Left kidney (tissue), 2 donors: ENCODE results near the gene CCDC83. TPM values are rescaled to one million over a fixed set of nuclear protein-coding genes. Genes with fewer than 3 reads are reported as not detected.
A peak's percentile ranks its signal among the peaks of the same experiment; 100 is the strongest.
"Not testable (repeated sequence)": the region's sequence is repeated elsewhere in the genome, so short reads cannot be mapped to it uniquely, and the experiment has no call there.

Experiments used
- DNase-seq: peaks from one replicate; pipeline ENCODE4 v3.0.0-alpha.2; 2013
- polyA plus RNA-seq: library from polyadenylated mRNA; unstranded; fragments of 120-200 nt; gene quantifications from one replicate; pipeline ENCODE4 v1.2.1, GENCODE V29; 2013; ENCODE audit not compliant: insufficient read length

The CCDC83 gene
- polyA plus RNA-seq, 1 donor, result 0.12 TPM

DNA sequence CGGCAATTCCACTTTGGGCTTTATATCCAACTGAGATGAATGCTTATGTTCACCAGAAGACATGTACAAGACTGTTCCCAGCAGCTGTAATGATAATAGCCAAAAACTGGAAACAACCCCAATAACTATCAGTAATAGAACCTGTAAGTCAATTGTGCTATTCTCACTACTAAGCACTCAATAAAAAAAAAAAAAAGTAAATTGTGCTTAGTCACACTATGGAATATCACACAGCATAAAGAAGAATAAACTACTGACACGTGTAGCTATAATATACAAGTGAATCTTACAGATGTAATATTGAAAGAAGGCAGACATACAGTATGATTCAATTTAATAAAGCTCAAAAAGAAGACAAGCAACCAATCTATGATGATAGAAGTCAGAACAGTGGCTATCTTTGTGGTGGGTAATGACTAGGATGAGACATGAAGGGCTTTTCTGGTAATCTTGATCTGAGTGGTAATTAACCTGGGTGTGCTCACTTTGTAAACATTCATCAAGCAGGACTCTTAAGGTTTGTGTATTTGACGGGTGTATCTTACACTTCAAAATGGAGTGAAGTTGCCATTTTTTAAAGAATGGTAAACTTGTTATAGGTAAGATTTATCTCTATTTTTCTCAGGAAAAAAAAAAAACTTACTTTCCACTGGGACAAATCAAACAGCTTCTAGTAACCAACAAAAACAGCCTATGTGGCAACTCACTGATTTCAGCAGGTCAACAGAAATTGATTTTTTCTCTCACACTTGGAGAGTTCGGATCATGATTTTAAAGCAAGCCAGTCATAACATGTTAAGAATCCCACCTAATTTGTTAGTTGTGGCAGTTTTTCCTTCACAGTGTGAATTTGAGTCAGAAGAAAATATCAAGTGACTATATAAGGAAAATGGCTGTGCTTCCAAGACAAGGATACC is 84.2 kb downstream of the CCDC83 start:
- DNase-seq, result no peak

DNA sequence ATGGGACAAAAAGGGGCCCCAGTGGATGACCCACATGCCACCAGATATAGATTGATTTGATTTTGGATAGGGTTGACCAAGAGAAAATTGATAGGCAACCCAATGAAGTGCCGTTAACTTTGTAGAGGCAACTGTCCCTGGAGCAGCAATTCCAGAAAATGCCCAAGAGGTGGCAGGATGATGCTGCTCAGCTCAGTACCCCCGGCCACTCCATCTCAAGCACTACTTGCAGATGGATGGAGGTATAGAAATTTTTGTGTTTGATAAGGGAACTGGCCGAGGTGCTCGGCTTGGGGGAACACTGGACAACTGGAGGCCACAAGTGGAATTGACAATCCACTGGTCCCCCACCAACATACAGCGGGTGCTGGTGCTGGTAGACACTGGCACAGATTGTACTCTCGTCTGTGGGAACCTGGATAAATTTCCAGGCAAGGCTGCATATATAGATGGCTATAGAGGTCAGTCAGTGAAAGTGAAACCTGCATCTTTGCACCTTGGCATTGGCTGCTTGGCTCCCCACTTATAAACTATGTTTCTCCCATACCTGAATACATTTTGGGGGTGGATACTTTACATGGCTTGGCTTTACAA is 86.3 kb downstream of the CCDC83 start:
- DNase-seq, result no peak

DNA sequence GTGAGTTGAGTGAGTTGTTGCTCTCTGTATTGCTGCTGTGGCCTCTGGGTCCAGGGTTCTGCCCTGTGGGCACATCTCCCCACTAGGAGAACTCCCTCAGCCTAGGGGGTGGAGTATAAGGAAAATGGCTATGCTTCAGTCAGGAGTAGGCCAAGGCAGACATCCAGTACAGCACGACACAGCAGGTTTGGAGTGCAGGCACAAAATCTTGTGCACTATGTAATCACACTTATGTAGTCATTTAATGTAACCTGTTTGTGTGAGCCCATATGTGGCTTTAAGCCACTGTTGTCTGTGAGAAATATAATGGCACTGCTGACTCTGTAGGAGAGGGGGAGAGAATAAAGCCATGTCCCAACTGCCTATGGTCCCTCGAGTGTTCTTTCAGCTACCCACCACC is 90.1 kb downstream of the CCDC83 start:
- no peak for DNase-seq

DNA sequence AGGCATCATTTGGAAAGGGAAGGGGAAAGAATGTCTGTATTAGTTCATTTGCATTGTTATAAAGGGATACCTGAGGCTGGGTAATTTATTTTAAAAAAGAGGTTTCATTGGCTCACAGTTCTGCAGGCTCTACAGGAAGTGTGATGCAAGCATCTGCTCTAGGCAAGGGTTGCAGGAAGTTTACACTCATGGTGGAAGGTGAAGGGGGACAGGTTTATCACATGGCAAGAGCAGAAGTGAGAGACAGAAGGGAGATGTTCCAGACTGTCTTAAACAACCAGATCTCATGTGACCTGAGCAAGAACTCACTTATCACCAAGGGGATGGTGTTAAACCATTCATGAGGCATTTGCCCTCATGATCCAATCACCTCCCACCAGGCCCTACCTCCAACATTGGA is 90.6 kb downstream of the CCDC83 start:
- no peak for DNase-seq

DNA sequence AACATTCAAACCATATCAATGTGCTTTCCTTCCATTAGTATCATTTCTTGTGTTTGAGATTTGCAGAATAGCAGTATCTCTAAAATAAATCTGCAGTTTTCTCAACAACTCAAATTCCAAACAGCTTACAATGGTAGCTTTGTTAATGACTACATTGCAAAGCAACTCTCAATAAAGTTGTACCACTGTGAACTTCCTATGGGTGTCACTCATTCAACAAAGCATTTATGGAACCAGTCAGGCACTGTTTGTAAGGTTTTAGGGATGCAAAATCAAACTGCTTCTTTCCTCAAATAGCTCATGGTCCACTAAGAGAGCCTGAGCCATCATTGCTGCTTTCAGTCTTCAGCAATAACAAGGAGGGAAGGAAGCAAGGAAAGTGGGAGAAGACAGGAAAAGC is 91.0 kb downstream of the CCDC83 start:
- no peak for DNase-seq

DNA sequence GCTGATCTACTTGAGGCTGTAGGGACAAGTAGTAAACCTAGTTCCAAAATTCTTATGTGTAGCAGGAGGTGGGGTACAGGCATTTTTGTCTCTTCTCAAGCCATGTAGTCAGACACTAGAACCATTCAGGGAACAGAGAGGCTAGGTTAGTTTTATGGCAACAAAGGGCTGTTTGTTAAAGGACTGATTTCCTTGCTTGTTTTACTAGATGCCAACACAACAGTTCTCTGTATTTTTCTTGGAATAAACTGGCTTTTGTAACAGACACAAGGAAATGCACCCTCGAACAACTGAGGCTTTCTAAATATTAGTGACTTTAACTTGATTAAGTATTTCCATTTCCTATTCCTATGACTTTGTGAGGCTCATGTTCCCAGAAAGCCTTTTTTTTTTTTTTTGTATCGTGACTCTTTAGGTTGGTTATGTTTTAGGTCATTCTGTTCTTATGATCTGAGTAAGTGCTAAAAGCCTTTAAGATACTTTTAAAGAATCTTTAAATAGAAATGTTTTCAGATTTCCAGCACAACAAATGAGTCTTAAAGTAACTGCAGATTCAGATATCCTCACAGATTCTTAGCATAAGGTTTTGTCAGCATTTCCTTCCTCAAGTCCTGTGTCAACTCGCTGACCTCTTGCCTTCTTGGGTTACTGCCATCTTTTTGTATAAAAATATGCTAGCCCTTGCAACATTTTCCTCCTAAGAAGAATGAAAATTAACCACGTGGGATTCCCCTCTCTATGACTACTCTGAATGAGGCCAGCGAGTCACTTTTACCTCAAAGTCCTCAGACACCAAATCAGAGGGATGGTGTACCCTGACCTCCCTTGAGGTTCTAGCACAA is 92.5 kb downstream of the CCDC83 start:
- no peak for DNase-seq

DNA sequence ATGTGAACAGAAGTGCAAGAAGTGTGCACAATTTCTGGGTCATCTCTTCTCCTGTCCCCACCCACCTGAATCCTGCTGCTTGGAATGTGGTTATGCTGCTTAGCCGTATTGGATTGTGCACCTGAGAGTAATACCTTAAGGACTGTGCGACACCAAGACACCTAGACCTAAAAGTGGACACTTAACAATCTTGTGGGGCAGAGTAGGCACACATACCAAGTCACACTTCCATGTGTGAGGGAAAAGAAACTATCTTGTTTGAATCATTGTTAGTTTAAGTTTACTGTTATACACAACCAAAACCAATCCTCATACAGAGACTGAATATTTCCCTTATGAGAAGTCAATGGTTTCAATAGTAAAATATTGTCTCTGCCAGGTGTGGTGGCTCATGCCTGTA is 93.7 kb downstream of the CCDC83 start:
- DNase-seq, result no peak

DNA sequence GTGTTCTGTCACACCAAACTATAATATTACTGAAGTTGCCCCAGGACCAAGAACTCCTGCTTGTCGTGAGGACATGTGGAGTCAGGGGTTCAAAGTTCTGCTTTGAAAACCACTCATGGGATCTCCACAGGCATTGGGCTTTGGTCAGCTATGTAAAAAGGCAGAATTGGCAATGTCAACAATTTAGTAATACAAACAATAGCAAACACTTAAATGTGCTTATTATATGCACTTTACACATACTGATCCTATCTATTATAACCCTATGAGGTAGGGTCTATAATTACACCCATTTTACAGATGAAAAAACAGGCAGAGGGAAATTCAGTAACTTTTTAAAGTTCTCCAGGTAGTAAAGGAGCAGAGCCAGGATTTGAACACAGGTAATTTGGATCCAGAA is 94.6 kb downstream of the CCDC83 start:
- no peak for DNase-seq

DNA sequence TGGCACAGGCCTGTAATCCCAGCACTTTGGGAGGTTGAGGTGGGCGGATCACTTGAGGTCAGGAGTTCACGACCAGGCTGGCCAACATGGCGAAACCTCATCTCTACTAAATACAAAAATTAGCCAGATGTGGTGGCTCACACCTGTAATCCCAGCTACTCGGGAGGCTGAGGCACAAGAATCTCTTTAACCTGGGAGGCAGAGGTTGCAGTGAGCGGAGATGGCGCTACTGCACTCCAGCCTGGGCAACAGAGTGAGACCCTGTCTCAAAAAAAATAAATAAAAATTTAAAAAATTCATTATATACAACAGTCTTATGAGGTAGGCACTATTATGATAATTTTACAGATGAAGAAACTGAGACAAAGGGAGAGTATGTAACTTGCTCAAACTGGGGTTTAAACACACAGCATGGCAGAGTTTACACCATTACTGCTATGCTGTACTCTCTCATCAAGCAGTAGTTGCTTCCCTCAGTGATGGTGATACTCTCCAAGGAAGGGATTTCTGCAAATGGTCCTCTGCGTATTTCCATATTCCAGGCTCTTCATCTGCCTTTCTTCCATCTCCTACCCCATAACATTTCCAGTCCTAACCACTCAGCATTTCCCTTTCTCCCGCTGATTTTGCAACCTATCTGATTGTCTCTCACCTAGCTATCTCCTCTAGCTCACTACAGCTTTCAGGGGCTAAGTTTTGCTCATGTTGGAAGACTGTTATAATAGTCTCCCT is 95.3 kb downstream of the CCDC83 start:
- no peak for DNase-seq

DNA sequence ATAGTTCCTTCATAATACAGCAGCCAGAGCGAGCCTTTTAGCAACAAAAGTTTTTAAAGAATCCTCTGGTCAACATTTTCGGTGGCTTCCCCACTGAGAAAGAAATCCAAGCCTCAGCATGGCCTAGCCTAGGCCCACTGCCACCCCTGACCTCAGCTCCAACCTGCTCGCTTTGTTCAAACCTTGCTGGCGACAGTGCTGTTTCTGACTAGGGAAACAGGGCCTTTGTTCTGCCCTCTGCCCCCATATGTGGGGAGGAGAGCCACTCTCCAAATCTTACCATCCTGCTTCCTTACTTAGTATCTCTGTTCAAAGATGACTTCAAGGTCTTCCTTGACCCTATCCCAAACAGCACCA is 95.8 kb downstream of the CCDC83 start:
- DNase-seq, result no peak

DNA sequence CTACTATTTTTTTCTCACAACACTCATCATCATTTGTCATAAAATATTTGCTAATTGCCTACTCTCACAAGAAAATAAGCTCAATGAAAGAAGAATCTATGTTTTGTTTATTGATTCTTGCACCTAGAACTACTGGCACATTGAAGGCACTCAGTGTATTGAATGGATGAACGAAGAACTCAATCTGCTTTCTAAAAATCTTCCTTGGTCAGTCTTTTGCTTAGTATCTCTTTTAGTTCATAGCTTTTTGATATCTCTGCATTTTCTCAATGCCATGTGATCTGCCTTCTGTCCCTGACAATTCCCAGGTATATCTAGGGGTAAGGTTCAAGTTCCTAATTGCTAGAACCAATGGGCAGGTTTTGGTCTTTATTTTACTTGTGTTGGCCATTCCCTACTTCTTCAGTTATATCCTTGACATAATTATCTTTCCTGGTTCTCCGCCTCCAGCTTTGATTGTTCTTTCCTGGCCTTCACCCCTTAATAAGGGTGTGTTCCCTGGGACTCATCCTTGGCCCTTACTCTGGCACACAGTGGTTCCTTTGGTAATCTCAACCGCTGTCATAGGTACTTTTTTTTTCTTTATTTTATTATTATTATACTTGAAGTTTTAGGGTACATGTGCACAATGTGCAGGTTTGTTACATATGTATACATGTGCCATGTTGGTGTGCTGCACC is 96.4 kb downstream of the CCDC83 start:
- no peak for DNase-seq

DNA sequence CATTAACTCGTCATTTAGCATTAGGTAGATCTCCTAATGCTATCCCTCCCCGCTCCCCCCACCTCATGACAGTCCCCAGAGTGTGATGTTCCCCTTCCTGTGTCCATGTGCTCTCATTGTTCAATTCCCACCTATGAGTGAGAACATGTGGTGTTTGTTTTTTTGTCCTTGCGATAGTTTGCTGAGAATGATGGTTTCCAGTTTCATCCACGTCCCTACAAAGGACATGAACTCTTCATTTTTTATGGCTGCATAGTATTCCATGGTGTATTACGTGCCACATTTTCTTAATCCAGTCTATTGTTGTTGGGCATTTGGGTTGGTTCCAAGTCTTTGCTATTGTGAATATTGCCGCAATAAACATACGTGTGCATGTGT is 96.9 kb downstream of the CCDC83 start:
- not testable (repeated sequence) for DNase-seq

DNA sequence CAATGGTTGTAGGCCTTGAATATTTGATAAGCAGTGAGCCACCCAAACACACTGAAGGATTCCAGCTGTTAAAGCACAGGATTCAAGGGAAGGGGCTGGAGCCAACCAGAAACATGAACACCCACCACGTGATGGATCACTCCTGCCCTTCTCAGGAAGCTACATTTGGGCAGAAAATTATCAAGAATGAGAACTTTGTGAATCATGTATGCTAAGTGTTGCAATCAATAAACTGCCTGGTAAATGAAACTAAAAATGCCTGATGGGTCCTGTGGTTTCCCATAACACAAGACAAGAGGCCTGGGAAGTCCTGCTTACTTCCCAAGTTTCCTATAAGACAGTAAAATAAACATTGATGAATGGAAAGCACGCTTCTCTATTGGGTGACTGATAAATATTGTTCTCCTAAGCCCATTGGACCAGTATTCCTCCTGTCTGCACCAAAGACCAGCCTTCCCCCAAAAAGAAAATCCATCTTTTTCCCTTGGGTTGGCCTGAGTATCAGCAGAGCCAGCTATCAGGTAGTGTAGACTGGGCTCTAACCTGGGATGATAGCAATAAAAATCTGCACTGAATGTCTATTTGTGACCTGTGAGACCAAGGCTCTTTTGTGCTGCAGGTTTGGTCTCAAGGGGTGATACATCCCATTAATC is 98.4 kb downstream of the CCDC83 start:
- no peak for DNase-seq

DNA sequence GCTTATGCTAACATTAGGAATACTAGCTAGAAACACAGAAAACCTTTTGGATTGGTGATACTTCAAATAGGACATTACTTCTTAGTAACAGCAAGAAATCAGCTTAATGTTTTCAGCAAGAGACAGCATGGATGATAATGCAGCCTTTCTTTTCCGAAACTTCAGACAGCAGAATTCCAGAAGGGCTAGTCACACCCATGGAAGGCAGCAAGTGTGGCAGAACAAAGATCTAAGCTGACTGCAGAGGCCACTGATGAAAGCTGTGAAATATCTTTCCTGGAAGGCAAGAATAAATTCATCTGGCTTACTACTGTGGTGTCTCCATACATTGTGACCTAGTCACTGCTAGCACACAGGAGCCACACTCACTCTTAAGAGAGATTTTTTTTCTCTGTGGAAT is 100.3 kb downstream of the CCDC83 start:
- no peak for DNase-seq

DNA sequence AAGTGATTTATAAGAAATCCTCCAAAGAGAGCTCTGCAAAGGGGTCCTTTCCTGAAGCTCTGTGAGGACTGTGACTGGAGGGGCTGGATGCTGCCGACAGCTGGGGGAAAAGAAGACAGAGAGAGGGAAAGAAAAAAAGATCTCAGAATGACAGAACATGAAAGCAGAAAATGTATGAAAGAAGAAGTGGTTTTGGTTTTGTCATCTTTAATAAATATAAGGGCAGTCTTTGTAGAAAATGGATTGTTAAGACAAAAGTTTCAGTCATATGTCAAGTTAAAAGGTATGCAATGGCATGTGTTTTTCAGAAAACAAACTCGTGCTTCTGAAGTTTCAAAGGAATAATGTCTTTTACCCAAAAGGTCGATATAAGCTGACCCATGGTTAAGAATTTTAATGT is 105.5 kb downstream of the CCDC83 start:
- no peak for DNase-seq

DNA sequence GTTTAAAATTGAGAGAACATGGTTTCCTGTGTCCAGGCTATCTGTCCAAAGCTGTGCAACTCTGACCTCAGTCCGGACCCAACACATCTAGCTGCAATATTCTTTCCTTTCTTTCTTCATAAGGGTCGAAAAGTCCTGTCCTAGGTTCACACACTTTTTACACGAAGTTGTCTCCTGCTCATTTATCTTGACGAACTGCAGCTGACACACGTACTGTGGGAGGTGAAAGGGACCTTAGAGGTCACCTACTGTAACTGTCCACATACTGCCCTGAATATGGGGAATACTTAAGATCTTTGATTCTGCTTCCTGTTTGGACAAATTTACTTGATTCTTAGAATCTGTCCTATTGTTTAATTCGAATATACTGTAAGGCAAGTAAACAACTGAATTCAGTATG is 105.9 kb downstream of the CCDC83 start:
- DNase-seq, result no peak

DNA sequence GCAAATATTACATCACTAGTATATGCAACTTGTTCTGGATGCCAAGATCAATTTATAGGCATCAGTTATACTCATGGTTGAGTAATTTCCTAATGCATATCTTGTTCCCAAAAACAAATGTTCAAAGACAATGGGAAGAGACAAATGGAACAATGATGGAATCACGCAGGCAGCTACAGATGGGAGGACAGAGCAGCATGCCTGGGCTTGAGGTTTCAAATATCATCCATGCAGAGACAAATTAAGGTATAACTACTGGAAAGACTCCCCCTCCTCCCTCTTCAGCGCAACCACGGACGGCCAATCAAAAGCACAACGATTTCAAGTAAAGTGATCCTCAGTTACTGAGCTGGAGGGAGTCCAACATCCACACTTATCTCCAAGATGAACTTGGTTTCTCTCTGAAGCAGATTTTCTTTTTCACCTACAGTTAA is 106.8 kb downstream of the CCDC83 start:
- DNase-seq, result peak; percentile 63

DNA sequence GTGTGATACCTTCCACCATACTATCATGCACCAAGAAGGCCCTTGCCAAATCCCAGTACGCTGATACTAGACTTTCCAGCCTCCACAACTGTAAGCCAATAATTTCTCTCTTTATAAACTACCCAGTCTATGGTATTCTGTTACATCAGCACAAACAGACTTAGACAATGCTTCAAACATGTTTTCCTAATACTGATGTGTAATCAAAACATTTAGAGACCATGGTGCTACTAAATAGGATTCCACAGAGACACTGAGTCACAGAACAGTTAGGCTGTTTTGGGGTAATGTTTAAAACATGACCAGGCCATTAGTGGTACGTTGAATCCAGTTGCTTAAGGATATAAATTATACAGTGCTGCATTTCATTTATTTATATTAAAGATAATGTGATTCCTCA is 110.0 kb downstream of the CCDC83 start:
- no peak for DNase-seq

DNA sequence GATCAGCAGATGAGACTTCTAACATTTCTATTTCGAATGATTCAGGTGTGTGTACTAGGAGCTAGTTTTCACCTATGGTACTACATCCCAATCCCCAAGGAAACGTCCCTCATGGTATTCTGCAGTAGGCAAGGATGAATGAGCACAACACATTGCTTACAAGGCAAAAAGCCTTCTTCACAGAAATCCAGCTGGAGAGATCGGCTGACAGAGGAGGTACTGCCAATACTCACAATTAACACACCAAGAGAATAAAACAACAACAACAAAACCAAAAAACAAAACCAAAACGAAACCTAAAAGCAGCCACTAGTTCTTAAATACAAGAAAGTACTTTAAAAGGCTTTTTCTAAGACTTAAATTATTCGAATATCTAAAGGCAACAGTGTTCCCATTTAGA is 112.3 kb downstream of the CCDC83 start:
- no peak for DNase-seq
